CD8-positive, alpha-beta memory T cell (primary cell): ENCODE results near the gene STK32B. TPM values are rescaled to one million over a fixed set of nuclear protein-coding genes. Genes with fewer than 3 reads are reported as not detected.
"Not testable (repeated sequence)": the region's sequence is repeated elsewhere in the genome, so short reads cannot be mapped to it uniquely, and the experiment has no call there.

Source experiments
- CTCF ChIA-PET: fragments of 350-600 bp; sonication (Branson Sonifier 250); formaldehyde crosslinking; loops from one replicate; lab custom pipeline; 2021; ENCODE audit warnings: antibody characterized with exemption; lab: Charles Lee
- POLR2A ChIA-PET: fragments of 350-600 bp; sonication (Branson Sonifier 250); formaldehyde crosslinking; loops from one replicate; lab custom pipeline; 2021; ENCODE audit warnings: antibody characterized with exemption; lab: Charles Lee
- DNase-seq, 5 donors: peaks; one replicate each; pipeline versions ENCODE4 v3.0.0 to v3.0.0-alpha.2; 2020 to 2022; ENCODE audit warnings: mixed read lengths in 1 of 5
- H3K27ac ChIP-seq: one replicate; pipeline ENCODE4 v1.7.0; 2013; ENCODE audit warnings: low read depth, mild to moderate bottlenecking, low read length, moderate library complexity
- H3K27me3 ChIP-seq: 2 replicates; pipeline ENCODE4 v1.7.0; 2013; ENCODE audit warnings: low read length, mild to moderate bottlenecking; ENCODE audit not compliant: insufficient read depth, poor library complexity, severe bottlenecking
- H3K36me3 ChIP-seq: 2 replicates; pipeline ENCODE4 v1.7.0; 2013; ENCODE audit warnings: mild to moderate bottlenecking, low read length, moderate library complexity; ENCODE audit not compliant: insufficient read depth
- H3K4me1 ChIP-seq: 2 replicates; pipeline ENCODE4 v1.7.0; 2013; ENCODE audit warnings: mild to moderate bottlenecking, low read length, moderate library complexity; ENCODE audit not compliant: insufficient read depth
- H3K4me3 ChIP-seq: 2 replicates; pipeline ENCODE4 v1.7.0; 2013; ENCODE audit warnings: mild to moderate bottlenecking, low read length
- H3K9me3 ChIP-seq: 2 replicates; pipeline ENCODE4 v1.7.0; 2013; ENCODE audit warnings: mild to moderate bottlenecking, low read length
- H3K27ac Mint-ChIP-seq, 8 donors: one replicate each; pipeline ENCODE4 v1.8.0; 2020 to 2021; ENCODE audit warnings: mixed read lengths in 8 of 8, mild to moderate bottlenecking in 6 of 8, inconsistent platforms in 3 of 8, moderate library complexity in 3 of 8
- H3K27me3 Mint-ChIP-seq, 2 donors: one replicate each; pipeline ENCODE4 v1.8.0; 2020 to 2021; ENCODE audit warnings: mixed read lengths in 2 of 2, mild to moderate bottlenecking in 1 of 2, moderate library complexity in 1 of 2
- H3K36me3 Mint-ChIP-seq, 3 donors: one replicate each; pipeline ENCODE4 v1.8.0; 2020 to 2021; ENCODE audit warnings: mixed read lengths in 3 of 3, inconsistent platforms in 1 of 3, mild to moderate bottlenecking in 1 of 3
- H3K4me1 Mint-ChIP-seq, 3 donors: one replicate each; pipeline ENCODE4 v1.8.0; 2020 to 2021; ENCODE audit warnings: mixed read lengths in 3 of 3, inconsistent platforms in 1 of 3, mild to moderate bottlenecking in 1 of 3
- H3K4me3 Mint-ChIP-seq, 7 donors: one replicate each; pipeline ENCODE4 v1.8.0; 2020 to 2021; ENCODE audit warnings: mixed read lengths in 7 of 7, mild to moderate bottlenecking in 6 of 7, moderate library complexity in 4 of 7, inconsistent platforms in 2 of 7
- H3K9me3 Mint-ChIP-seq, 5 donors: one replicate each; pipeline ENCODE4 v1.8.0; 2020 to 2022; ENCODE audit warnings: mixed read lengths in 5 of 5, mild to moderate bottlenecking in 3 of 5, moderate library complexity in 2 of 5, inconsistent platforms in 1 of 5
- polyA plus RNA-seq: library from polyadenylated mRNA; unstranded; fragments of 300-500 nt; fragmentation: Illumina TruSeq; gene quantifications from one replicate; pipeline ENCODE4 v1.2.3, GENCODE V29; 2021
- total RNA-seq, 2 experiments: library from RNA; stranded (reverse); gene quantifications; one replicate each; pipeline ENCODE4 v1.2.3, GENCODE V29; 2021

The STK32B gene
- total RNA-seq (not detected), polyA plus RNA-seq (not detected)

DNA sequence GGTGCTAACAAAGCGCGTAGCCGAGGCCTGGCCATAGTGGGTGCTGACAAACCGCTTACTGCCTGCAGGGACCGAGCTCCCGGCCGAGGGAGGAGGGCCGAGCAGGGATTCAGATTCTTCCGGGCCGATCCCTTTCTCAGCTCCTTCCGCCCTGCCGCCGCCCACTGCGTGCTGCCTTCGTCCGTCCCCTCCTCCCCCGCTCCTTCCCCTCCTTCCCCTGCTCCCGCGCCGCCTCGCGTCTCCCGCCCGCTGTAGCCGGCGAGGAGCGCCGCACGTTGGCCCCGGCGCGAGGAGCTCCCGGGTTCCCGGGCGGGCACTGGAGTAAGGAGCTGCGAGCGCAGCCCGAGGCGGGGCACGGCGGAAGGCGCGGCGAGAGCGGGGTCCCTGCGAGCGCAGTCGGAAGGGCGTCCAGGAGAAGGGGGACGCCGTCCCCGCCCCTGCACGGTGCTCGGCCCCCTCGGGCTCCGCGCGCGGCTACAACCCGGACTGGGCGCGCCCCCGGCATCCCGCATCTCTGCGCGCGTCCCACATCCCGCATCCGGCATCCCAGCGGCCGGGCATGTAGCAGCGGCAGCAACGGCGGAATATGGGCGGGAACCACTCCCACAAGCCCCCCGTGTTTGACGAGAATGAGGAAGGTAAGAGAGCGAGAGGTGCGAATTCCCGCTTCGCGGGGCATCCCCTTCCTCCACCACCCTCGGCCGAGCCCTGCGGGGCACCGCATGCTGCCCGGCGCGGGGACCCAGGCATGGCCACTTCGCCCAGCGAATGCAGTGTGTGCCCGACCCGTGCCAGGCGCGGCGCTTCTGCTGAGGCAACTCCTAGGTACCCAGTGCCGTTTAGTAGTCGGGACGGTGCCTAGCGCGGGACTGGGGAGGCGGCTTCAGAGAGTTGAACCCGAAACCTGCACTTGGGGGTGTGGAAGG, at the start of gene STK32B:
Gene STK32B (plus strand): TSS at position 203 of the 926 bp plus-strand sequence.
- Histone ChIP-seq H3K27me3 (peaks cover 9% of the 10 kb centered on the region), H3K9me3 (no peaks in the 10 kb centered on the region), H3K27ac (no peak within 1 kb of the TSS), H3K36me3 (no peaks in the 10 kb centered on the region), H3K4me3 (no peak within 1 kb of the TSS), H3K4me1 (no peaks in the 10 kb centered on the region)
- no peak for DNase-seq
- peaks cover 0 to 4% (median 0%) of the 10 kb centered on the region in 5 donors for H3K9me3 Mint-ChIP-seq
- peak within 1 kb of the TSS; percentile 45 to 79 (median 64) for H3K4me3 Mint-ChIP-seq
- ChIA-PET POLR2A (no interaction called here), CTCF (no interaction called here)
- H3K27ac Mint-ChIP-seq, result peak within 1 kb of the TSS in 1 of 8 donors; percentile 5
- peaks cover 44 to 56% of the 10 kb centered on the region in 2 donors for H3K27me3 Mint-ChIP-seq
- H3K36me3 Mint-ChIP-seq, result peaks cover 0 to 3% (median 0%) of the 10 kb centered on the region in 3 donors
- peaks cover 8 to 18% (median 14%) of the 10 kb centered on the region in 3 donors for H3K4me1 Mint-ChIP-seq

DNA sequence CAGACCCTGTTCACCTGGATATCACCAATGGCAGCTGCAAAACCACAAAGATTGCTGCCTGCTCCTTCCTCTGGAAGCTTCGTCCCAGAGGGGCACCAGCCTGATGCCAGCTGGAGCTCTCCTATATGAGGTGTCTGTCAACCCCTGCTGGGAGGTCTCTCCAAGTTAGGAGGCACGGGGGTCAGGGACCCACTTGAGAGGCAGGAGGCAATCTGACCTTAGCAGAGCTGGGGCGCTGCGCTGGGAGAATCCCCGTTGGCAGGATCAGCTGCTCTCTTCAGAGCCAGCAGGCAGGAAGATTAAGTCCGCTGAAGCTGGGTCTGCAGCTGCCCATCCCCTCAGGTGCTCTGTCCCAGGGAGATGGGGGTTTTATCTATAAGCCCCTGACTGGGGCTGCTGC, 49.6 kb upstream of the STK32B start:
- H3K4me1 Mint-ChIP-seq, H3K36me3 Mint-ChIP-seq, H3K9me3 Mint-ChIP-seq, H3K27ac Mint-ChIP-seq, H3K4me1 ChIP-seq, H3K27ac ChIP-seq, H3K36me3 ChIP-seq, DNase-seq, H3K9me3 ChIP-seq, POLR2A ChIA-PET, CTCF ChIA-PET, H3K4me3 ChIP-seq, H3K27me3 ChIP-seq, H3K4me3 Mint-ChIP-seq: not testable (repeated sequence)
- H3K27me3 Mint-ChIP-seq, result peaks cover 15 to 43% of the 10 kb centered on the region in 2 donors

DNA sequence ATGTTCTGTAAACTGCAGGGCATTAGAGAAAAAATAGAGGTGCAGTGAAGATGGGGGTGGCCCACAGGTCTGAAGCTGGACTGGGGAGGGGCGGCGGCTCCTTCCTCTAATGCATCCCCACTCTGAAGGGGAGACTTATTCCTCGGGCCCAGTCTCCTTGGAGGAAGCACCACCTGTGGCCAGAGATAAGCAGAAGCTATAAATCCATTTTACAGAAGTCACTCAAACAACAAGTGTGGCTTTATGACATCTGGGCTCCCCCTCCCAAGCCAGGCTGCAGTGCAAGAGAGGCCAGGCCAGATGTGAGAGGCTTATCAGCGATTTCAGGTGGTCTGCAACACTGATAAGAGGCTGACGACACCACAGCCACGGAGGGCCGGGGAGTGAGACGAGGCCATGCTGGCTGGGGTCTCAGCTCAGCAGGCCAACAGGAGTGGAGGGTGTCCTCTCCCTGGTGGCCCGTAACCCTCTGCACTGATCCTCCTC, 47.9 kb upstream of the STK32B start:
- ChIA-PET POLR2A (no interaction called here), CTCF (interaction anchor here (1.6 kb wide), 1 partner anchor 9 kb away, joined by 4 read pairs; no protein-coding TSS in a partner anchor)
- H3K9me3 ChIP-seq, result no peaks in the 10 kb centered on the region
- peak overlapping the region; percentile 6 for H3K27ac ChIP-seq
- no peaks in the 10 kb centered on the region for H3K27me3 ChIP-seq
- H3K27me3 Mint-ChIP-seq, result peaks cover 15 to 43% of the 10 kb centered on the region in 2 donors
- no peak for DNase-seq
- H3K4me1 ChIP-seq, result no peaks in the 10 kb centered on the region
- no peaks in the 10 kb centered on the region for H3K36me3 ChIP-seq
- H3K36me3 Mint-ChIP-seq, result no peaks in the 10 kb centered on the region
- no peaks in the 10 kb centered on the region for H3K4me1 Mint-ChIP-seq
- no peaks in the 10 kb centered on the region for H3K9me3 Mint-ChIP-seq
- no peak overlapping the region for H3K4me3 ChIP-seq
- no peak overlapping the region for H3K4me3 Mint-ChIP-seq
- no peak overlapping the region for H3K27ac Mint-ChIP-seq

DNA sequence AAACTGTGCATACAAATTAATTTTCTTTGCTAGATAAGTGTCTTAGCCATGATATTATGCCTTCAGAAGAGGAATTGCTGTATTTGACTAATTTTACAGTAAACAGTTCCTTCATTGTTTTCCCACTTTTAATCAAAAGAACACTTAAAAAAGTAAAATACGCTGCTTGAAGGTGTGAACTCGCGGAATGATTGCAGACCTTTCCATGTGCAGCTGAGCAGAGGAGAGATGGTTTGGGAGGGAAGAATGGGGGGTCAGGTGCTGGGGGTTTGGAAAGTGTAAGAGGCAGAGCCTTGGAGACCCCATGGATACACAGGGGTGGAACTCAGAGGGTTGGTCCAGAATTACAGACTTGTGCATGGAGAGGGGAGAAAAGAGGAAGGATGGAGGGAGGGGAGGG, 47.4 kb upstream of the STK32B start:
- H3K27ac Mint-ChIP-seq, result no peak overlapping the region
- CTCF ChIA-PET, result interaction anchor here (1.6 kb wide), 1 partner anchor 9 kb away, joined by 4 read pairs; no protein-coding TSS in a partner anchor
- H3K9me3 Mint-ChIP-seq, result peaks cover 0 to 1% (median 0%) of the 10 kb centered on the region in 5 donors
- no peak overlapping the region for H3K4me3 ChIP-seq
- POLR2A ChIA-PET, result no interaction called here
- H3K9me3 ChIP-seq, result no peaks in the 10 kb centered on the region
- no peaks in the 10 kb centered on the region for H3K4me1 ChIP-seq
- H3K27me3 Mint-ChIP-seq, result peaks cover 16 to 43% of the 10 kb centered on the region in 2 donors
- no peaks in the 10 kb centered on the region for H3K27me3 ChIP-seq
- peak overlapping the region in 1 of 7 donors; percentile 54 for H3K4me3 Mint-ChIP-seq
- peak overlapping the region; percentile 6 for H3K27ac ChIP-seq
- no peaks in the 10 kb centered on the region for H3K4me1 Mint-ChIP-seq
- DNase-seq, result no peak
- no peaks in the 10 kb centered on the region for H3K36me3 ChIP-seq
- no peaks in the 10 kb centered on the region for H3K36me3 Mint-ChIP-seq

DNA sequence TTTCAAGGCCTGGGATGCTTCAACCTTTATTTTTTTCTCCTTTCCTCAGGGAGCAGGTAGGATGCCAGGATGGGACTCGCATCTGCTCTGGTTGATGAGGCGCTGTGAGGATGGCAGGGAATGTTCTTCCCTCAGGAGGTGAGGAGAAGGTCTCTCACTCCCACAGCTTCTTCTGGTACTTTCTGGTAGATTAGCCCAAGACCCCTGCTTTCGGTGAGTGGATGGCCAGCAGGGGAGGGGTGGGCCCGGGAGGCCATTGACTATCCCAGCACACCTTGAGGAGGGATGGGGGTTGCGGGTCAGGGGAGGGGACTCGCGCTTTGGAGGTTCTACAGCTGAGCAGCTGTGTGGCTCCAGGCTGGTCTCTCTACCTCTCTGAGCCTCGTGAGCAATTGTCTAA, 46.8 kb upstream of the STK32B start:
- no peaks in the 10 kb centered on the region for H3K4me1 ChIP-seq
- Mint-ChIP-seq H3K27ac (no peak overlapping the region), H3K27me3 (peaks cover 17 to 46% of the 10 kb centered on the region in 2 donors), H3K9me3 (peaks cover 0 to 4% (median 0%) of the 10 kb centered on the region in 5 donors), H3K4me3 (no peak overlapping the region), H3K4me1 (no peaks in the 10 kb centered on the region), H3K36me3 (no peaks in the 10 kb centered on the region)
- POLR2A ChIA-PET, result no interaction called here
- H3K27me3 ChIP-seq, result no peaks in the 10 kb centered on the region
- no peak for DNase-seq
- CTCF ChIA-PET, result no interaction called here
- H3K27ac ChIP-seq, result no peak overlapping the region
- H3K36me3 ChIP-seq, result no peaks in the 10 kb centered on the region
- H3K4me3 ChIP-seq, result no peak overlapping the region
- no peaks in the 10 kb centered on the region for H3K9me3 ChIP-seq

DNA sequence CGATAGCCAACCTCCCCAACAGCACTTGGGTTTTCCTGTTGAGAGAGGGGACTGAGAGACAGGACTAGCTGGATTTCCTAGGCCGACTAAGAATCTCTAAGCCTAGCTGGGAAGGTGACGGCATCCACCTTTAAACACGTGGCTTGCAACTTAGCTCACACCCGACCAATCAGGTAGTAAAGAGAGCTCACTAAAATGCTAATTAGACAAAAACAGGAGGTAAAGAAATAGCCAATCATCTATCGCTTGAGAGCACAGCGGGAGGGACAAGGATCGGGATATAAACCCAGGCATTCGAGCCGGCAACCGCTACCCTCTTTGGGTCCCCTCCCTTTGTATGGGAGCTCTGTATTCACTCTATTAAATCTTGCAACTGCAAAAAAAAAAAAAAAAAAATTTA, 44.3 kb upstream of the STK32B start:
- H3K4me3 Mint-ChIP-seq, H3K4me1 ChIP-seq, H3K4me1 Mint-ChIP-seq, CTCF ChIA-PET, POLR2A ChIA-PET, H3K27ac Mint-ChIP-seq, H3K27me3 ChIP-seq, H3K36me3 Mint-ChIP-seq, H3K9me3 Mint-ChIP-seq, H3K4me3 ChIP-seq, H3K36me3 ChIP-seq, H3K9me3 ChIP-seq, H3K27ac ChIP-seq, DNase-seq: not testable (repeated sequence)
- peaks cover 16 to 44% of the 10 kb centered on the region in 2 donors for H3K27me3 Mint-ChIP-seq

DNA sequence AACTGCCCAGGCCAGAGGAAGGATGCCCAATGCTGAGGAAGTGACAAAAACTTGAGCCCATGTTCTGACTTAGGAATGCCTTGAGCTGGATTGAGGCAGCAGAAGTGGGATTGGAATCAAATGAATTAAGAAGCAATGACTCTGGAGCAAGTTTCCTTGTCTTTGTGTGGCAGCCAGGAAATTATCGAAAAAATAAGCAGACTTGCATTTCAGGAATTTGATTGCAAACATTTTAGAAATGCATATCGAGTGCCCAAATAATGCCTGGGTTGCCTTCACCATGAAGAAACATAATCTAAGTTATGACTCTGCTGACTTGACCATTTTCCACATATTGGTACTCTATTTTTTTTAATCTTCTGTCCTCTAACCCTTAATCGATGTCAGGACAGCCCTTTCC, 41.5 kb upstream of the STK32B start:
- H3K27me3 ChIP-seq, result no peaks in the 10 kb centered on the region
- Mint-ChIP-seq H3K27me3 (peaks cover 4 to 26% of the 10 kb centered on the region in 2 donors), H3K9me3 (peaks cover 0 to 4% (median 2%) of the 10 kb centered on the region in 5 donors), H3K4me3 (no peak overlapping the region), H3K27ac (no peak overlapping the region), H3K4me1 (no peaks in the 10 kb centered on the region), H3K36me3 (no peaks in the 10 kb centered on the region)
- ChIA-PET POLR2A (no interaction called here), CTCF (no interaction called here)
- H3K27ac ChIP-seq, result no peak overlapping the region
- H3K36me3 ChIP-seq, result no peaks in the 10 kb centered on the region
- no peak overlapping the region for H3K4me3 ChIP-seq
- no peaks in the 10 kb centered on the region for H3K4me1 ChIP-seq
- no peaks in the 10 kb centered on the region for H3K9me3 ChIP-seq
- DNase-seq, result no peak

DNA sequence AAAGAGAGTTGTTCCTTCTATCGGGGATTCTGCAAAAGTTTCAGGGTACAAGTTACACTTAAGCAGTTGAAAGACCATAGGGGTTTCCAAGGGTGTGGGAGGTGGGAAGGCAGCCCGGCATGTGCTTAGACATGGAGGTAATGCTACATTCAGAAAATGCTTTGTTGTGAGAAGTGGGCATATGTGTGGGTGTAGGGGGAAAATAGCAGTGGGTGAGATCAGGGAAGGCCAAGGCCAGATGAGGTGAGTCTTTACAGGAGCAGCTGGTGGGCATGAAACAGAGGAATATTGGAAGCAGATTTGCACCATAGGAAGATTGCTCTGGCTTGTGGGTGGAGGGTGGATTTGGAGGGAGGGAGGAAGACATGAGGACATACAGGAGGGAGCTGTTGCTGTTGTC, 40.3 kb upstream of the STK32B start:
- Histone ChIP-seq H3K36me3 (no peaks in the 10 kb centered on the region), H3K9me3 (no peaks in the 10 kb centered on the region), H3K4me1 (no peaks in the 10 kb centered on the region), H3K4me3 (no peak overlapping the region), H3K27ac (no peak overlapping the region), H3K27me3 (no peaks in the 10 kb centered on the region)
- H3K27ac Mint-ChIP-seq, result no peak overlapping the region
- DNase-seq, result no peak
- ChIA-PET CTCF (no interaction called here), POLR2A (no interaction called here)
- no peak overlapping the region for H3K4me3 Mint-ChIP-seq
- H3K36me3 Mint-ChIP-seq, result no peaks in the 10 kb centered on the region
- peaks cover 0 to 4% (median 2%) of the 10 kb centered on the region in 5 donors for H3K9me3 Mint-ChIP-seq
- peaks cover 3 to 24% of the 10 kb centered on the region in 2 donors for H3K27me3 Mint-ChIP-seq
- H3K4me1 Mint-ChIP-seq, result no peaks in the 10 kb centered on the region
